Activated naive CD4-positive, alpha-beta T cell treated with Interleukin-2 at 50 U/mL for 16 hours (primary cell): Measurements from ENCODE around the gene CLDN34.

Experiments used
- DNase-seq: peaks from one replicate; pipeline ENCODE4 v3.0.0-alpha.2; 2020

The CLDN34 gene

GRCh38 chrX:10017872-10018271 is 50.7 kb downstream of the CLDN34 start:
- DNase-seq: no peak
